Measurements from ENCODE around the gene RIPPLY1.

DNA sequence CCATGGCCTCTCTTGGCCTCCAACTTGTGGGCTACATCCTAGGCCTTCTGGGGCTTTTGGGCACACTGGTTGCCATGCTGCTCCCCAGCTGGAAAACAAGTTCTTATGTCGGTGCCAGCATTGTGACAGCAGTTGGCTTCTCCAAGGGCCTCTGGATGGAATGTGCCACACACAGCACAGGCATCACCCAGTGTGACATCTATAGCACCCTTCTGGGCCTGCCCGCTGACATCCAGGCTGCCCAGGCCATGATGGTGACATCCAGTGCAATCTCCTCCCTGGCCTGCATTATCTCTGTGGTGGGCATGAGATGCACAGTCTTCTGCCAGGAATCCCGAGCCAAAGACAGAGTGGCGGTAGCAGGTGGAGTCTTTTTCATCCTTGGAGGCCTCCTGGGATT, 25.1 kb upstream of the RIPPLY1 start:
- TF ChIP-seq POLR2A (IDR thresholded peaks at IDR 0.05) (no peak), POLR2AphosphoS5 (IDR thresholded peaks at IDR 0.05) (no peak)
- TF ChIP-seq, protein P1, sequence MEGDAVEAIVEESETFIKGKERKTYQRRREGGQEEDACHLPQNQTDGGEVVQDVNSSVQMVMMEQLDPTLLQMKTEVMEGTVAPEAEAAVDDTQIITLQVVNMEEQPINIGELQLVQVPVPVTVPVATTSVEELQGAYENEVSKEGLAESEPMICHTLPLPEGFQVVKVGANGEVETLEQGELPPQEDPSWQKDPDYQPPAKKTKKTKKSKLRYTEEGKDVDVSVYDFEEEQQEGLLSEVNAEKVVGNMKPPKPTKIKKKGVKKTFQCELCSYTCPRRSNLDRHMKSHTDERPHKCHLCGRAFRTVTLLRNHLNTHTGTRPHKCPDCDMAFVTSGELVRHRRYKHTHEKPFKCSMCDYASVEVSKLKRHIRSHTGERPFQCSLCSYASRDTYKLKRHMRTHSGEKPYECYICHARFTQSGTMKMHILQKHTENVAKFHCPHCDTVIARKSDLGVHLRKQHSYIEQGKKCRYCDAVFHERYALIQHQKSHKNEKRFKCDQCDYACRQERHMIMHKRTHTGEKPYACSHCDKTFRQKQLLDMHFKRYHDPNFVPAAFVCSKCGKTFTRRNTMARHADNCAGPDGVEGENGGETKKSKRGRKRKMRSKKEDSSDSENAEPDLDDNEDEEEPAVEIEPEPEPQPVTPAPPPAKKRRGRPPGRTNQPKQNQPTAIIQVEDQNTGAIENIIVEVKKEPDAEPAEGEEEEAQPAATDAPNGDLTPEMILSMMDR (IDR thresholded peaks at IDR 0.05) = no peak

Data from stomach (tissue), 4 donors.